Measurements from ENCODE around the gene FCRL6. TPM values are rescaled to one million over a fixed set of nuclear protein-coding genes. Genes with fewer than 3 reads are reported as not detected.

The FCRL6 gene
- total and polyA plus RNA-seq, 7 experiments from 2014 or later = 0.15 to 41.4 (median 0.43) TPM

DNA sequence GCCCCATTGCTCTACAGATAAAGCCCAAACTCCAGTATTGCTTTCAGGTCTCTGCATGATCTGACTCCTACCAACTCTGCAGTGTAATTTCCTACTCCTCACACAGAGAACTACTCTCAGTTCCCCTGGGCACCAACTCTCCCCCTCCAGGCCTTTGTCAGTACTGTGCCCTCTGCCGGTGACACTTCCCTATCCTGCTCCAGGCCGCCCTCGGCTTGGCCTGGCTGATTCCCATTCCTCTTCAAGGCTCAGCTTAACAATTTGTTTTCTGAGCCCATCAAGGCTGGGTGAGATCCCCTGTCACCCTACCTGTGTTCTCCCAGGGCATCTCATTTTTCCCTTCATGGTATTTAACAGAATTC, 27.1 kb downstream of the FCRL6 start:
- no peak for DNase-seq
- peaks cover 44 to 57% (median 48%) of the 10 kb centered on the region in 7 donors for H3K4me1 Mint-ChIP-seq
- peak overlapping the region in 3 of 9 donors; percentile 3 to 32 (median 9) for H3K27ac Mint-ChIP-seq

DNA sequence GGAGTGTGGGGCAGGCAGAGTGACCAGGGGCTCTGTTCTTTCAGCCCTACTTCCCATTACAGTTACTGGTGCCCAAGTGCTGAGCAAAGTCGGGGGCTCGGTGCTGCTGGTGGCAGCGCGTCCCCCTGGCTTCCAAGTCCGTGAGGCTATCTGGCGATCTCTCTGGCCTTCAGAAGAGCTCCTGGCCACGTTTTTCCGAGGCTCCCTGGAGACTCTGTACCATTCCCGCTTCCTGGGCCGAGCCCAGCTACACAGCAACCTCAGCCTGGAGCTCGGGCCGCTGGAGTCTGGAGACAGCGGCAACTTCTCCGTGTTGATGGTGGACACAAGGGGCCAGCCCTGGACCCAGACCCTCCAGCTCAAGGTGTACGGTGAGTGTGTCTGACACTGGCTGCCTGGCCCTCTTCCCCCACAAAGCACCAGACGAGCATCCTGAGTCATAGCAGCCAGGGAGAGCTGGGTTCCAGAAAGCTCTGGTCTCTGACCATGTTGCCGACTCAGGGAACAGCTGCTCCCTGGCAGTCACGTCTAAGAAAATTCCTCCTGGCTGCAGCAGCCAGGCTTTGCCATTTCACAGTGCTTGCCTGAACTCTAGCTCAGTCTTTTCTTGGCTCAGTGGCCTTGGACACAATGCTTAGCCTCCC, 27.8 kb downstream of the FCRL6 start:
- intact Hi-C loops (cut with micrococcal nuclease) = loop anchor here in 1 of 2 donors (5.0 kb wide), 1 partner anchor 48 kb away; the partner anchor contains the start of gene DUSP23
- Histone ChIP-seq H3K9me3 (ENCODE audit: control insufficient read depth in 2 of 3, low read length in 3 of 3) (peaks cover 0 to 7% (median 0%) of the 10 kb centered on the region in 3 experiments), H3K27ac (ENCODE audit: low read depth, low read length) (no peak overlapping the region), H3K4me3 (ENCODE audit: low read length) (no peak overlapping the region), H3K4me1 (ENCODE audit: control insufficient read depth in 2 of 2, insufficient read depth in 2 of 2, low read length in 2 of 2) (peaks cover 31 to 38% of the 10 kb centered on the region in 2 donors), H3K36me3 (ENCODE audit: control insufficient read depth in 2 of 3, insufficient read depth in 3 of 3, low read length in 3 of 3) (no peaks in the 10 kb centered on the region), H3K27me3 (ENCODE audit: control insufficient read depth in 2 of 2, insufficient read depth in 2 of 2, low read length in 2 of 2) (no peaks in the 10 kb centered on the region)
- Mint-ChIP-seq H3K4me3 (no peak overlapping the region), H3K27ac (no peak overlapping the region), H3K27me3 (peaks cover 0 to 35% (median 0%) of the 10 kb centered on the region in 5 donors), H3K4me1 (peaks cover 42 to 51% (median 45%) of the 10 kb centered on the region in 7 donors), H3K36me3 (peaks cover 0 to 27% (median 0%) of the 10 kb centered on the region in 5 donors), H3K9me3 (peaks cover 0 to 16% (median 4%) of the 10 kb centered on the region in 11 donors)
- DNase-seq = no peak
- ATAC-seq = no peak
- ChIA-PET CTCF (interaction anchor here (0.6 kb wide), 1 partner anchor 739 kb away, joined by 3 read pairs; no protein-coding TSS in a partner anchor), POLR2A (interaction anchor here (0.6 kb wide), 1 partner anchor 13 kb away, joined by 3 read pairs; no protein-coding TSS in a partner anchor)

More for the DNA sequence above, 27.1 kb downstream of the FCRL6 start:
- peaks cover 0 to 16% (median 4%) of the 10 kb centered on the region in 11 donors for H3K9me3 Mint-ChIP-seq
- ATAC-seq = peak; percentile 79
- intact Hi-C loops (cut with micrococcal nuclease) = loop anchor here in 1 of 2 donors (5.0 kb wide), 1 partner anchor 47 kb away; the partner anchor contains the start of gene DUSP23
- peak overlapping the region in 4 of 10 donors; percentile 9 to 78 (median 44) for H3K4me3 Mint-ChIP-seq
- H3K9me3 ChIP-seq (ENCODE audit: control insufficient read depth in 2 of 3, low read length in 3 of 3) = peaks cover 0 to 7% (median 0%) of the 10 kb centered on the region in 3 experiments
- H3K27me3 Mint-ChIP-seq = peaks cover 0 to 39% (median 0%) of the 10 kb centered on the region in 5 donors
- CTCF ChIA-PET = interaction anchor here (0.6 to 1.0 kb wide), 2 partner anchors 64 to 738 kb away, joined by 3 read pairs; no protein-coding TSS in a partner anchor
- POLR2A ChIA-PET = interaction anchor here (0.6 kb wide), 1 partner anchor 14 kb away, joined by 3 read pairs; no protein-coding TSS in a partner anchor
- no peaks in the 10 kb centered on the region for H3K27me3 ChIP-seq (ENCODE audit: control insufficient read depth in 2 of 2, insufficient read depth in 2 of 2, low read length in 2 of 2)
- H3K4me1 ChIP-seq (ENCODE audit: control insufficient read depth in 2 of 2, insufficient read depth in 2 of 2, low read length in 2 of 2) = peaks cover 31 to 45% of the 10 kb centered on the region in 2 donors
- H3K4me3 ChIP-seq (ENCODE audit: low read length) = no peak overlapping the region
- H3K36me3 Mint-ChIP-seq = peaks cover 0 to 30% (median 0%) of the 10 kb centered on the region in 5 donors
- H3K27ac ChIP-seq (ENCODE audit: low read depth, low read length) = no peak overlapping the region
- H3K36me3 ChIP-seq (ENCODE audit: control insufficient read depth in 2 of 3, insufficient read depth in 3 of 3, low read length in 3 of 3) = no peaks in the 10 kb centered on the region

DNA sequence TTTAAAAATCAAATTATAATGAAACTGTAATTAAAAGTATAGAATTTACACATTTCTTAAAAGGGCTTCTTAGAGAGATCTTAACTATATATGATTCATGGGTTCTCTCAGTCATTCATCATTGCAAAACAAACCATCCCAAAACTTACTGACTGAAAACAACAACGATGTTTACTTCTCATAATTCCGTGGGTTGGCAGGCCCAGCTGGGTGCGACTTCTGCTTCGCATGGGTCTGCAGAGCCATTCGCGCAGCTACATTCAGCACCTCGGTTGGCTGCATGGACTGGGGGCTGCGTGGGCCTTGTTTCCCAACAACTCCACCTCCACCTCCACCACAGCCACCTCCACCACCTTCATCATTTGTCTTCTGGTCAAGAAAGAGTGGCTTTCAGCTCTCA, 28.6 kb downstream of the FCRL6 start:
- peaks cover 0 to 38% (median 0%) of the 10 kb centered on the region in 5 donors for H3K27me3 Mint-ChIP-seq
- peaks cover 0 to 16% (median 4%) of the 10 kb centered on the region in 11 donors for H3K9me3 Mint-ChIP-seq
- Histone ChIP-seq H3K4me1 (ENCODE audit: control insufficient read depth in 2 of 2, insufficient read depth in 2 of 2, low read length in 2 of 2) (peaks cover 24 to 30% of the 10 kb centered on the region in 2 donors), H3K9me3 (ENCODE audit: control insufficient read depth in 2 of 3, low read length in 3 of 3) (peaks cover 0 to 7% (median 0%) of the 10 kb centered on the region in 3 experiments), H3K4me3 (ENCODE audit: low read length) (no peak overlapping the region), H3K27ac (ENCODE audit: low read depth, low read length) (no peak overlapping the region), H3K27me3 (ENCODE audit: control insufficient read depth in 2 of 2, insufficient read depth in 2 of 2, low read length in 2 of 2) (no peaks in the 10 kb centered on the region), H3K36me3 (ENCODE audit: control insufficient read depth in 2 of 3, insufficient read depth in 3 of 3, low read length in 3 of 3) (no peaks in the 10 kb centered on the region)
- H3K4me1 Mint-ChIP-seq = peaks cover 35 to 44% (median 38%) of the 10 kb centered on the region in 7 donors
- ATAC-seq = no peak
- peaks cover 0 to 27% (median 0%) of the 10 kb centered on the region in 5 donors for H3K36me3 Mint-ChIP-seq
- ChIA-PET CTCF (no interaction called here), POLR2A (no interaction called here)
- no peak overlapping the region for H3K27ac Mint-ChIP-seq
- intact Hi-C loops (cut with micrococcal nuclease) = no loop called here
- DNase-seq = no peak
- H3K4me3 Mint-ChIP-seq = no peak overlapping the region

GRCh38 chr1:159831412-159832141, 29.4 kb downstream of the FCRL6 start:
- Mint-ChIP-seq H3K27ac (no peak overlapping the region), H3K4me3 (no peak overlapping the region), H3K4me1 (peaks cover 26 to 35% (median 29%) of the 10 kb centered on the region in 7 donors), H3K9me3 (peaks cover 0 to 16% (median 4%) of the 10 kb centered on the region in 11 donors), H3K36me3 (peaks cover 0 to 22% (median 2%) of the 10 kb centered on the region in 5 donors), H3K27me3 (peaks cover 0 to 41% (median 0%) of the 10 kb centered on the region in 5 donors)
- POLR2A ChIA-PET = no interaction called here
- Histone ChIP-seq H3K27me3 (ENCODE audit: control insufficient read depth in 2 of 2, insufficient read depth in 2 of 2, low read length in 2 of 2) (no peaks in the 10 kb centered on the region), H3K9me3 (ENCODE audit: control insufficient read depth in 2 of 3, low read length in 3 of 3) (peaks cover 0 to 7% (median 0%) of the 10 kb centered on the region in 3 experiments), H3K4me1 (ENCODE audit: control insufficient read depth in 2 of 2, insufficient read depth in 2 of 2, low read length in 2 of 2) (peaks cover 16 to 23% of the 10 kb centered on the region in 2 donors), H3K4me3 (ENCODE audit: low read length) (no peak overlapping the region), H3K27ac (ENCODE audit: low read depth, low read length) (no peak overlapping the region), H3K36me3 (ENCODE audit: control insufficient read depth in 2 of 3, insufficient read depth in 3 of 3, low read length in 3 of 3) (no peaks in the 10 kb centered on the region)
- CTCF ChIA-PET = no interaction called here
- ATAC-seq = no peak
- no peak for DNase-seq
- intact Hi-C loops (cut with micrococcal nuclease) = no loop called here

DNA sequence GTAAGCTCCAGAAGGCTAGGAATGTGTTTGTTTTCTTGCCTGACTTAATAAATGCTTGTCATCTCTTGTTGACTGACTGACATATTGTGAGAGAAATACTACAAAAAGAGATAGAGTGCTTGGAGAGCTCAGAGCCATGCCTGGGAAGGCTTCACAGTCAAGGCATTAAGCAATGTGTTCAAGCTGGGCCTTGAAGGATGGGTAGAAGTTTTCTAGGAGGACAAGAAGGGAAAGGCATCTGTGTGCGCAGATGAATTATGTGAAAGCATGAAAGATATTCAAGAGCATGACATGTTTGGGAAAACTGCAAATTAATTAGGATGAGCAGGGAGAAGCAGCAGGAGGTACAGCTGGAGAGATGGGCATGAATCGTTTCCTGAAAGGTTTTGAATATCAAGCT, 30.1 kb downstream of the FCRL6 start:
- Histone ChIP-seq H3K27me3 (ENCODE audit: control insufficient read depth in 2 of 2, insufficient read depth in 2 of 2, low read length in 2 of 2) (no peaks in the 10 kb centered on the region), H3K27ac (ENCODE audit: low read depth, low read length) (no peak overlapping the region), H3K9me3 (ENCODE audit: control insufficient read depth in 2 of 3, low read length in 3 of 3) (peaks cover 0 to 7% (median 0%) of the 10 kb centered on the region in 3 experiments), H3K4me1 (ENCODE audit: control insufficient read depth in 2 of 2, insufficient read depth in 2 of 2, low read length in 2 of 2) (peaks cover 8 to 16% of the 10 kb centered on the region in 2 donors), H3K4me3 (ENCODE audit: low read length) (no peak overlapping the region), H3K36me3 (ENCODE audit: control insufficient read depth in 2 of 3, insufficient read depth in 3 of 3, low read length in 3 of 3) (no peaks in the 10 kb centered on the region)
- Mint-ChIP-seq H3K27me3 (peaks cover 0 to 42% (median 0%) of the 10 kb centered on the region in 5 donors), H3K9me3 (peaks cover 0 to 15% (median 4%) of the 10 kb centered on the region in 11 donors), H3K36me3 (peaks cover 2 to 15% (median 8%) of the 10 kb centered on the region in 5 donors), H3K4me1 (peaks cover 19 to 28% (median 22%) of the 10 kb centered on the region in 7 donors), H3K4me3 (no peak overlapping the region), H3K27ac (no peak overlapping the region)
- ChIA-PET CTCF (interaction anchor here (1.0 kb wide), 1 partner anchor 59 kb away, joined by 3 read pairs; no protein-coding TSS in a partner anchor), POLR2A (no interaction called here)
- DNase-seq (no peak), ATAC-seq (no peak)
- intact Hi-C loops (cut with micrococcal nuclease) = no loop called here

GRCh38 chr1:159835356-159835755, 33.2 kb downstream of the FCRL6 start:
- ATAC-seq (no peak), DNase-seq (no peak)
- H3K4me1 Mint-ChIP-seq = peaks cover 0 to 5% (median 0%) of the 10 kb centered on the region in 7 donors
- Histone ChIP-seq H3K27ac (ENCODE audit: low read depth, low read length) (no peak overlapping the region), H3K9me3 (ENCODE audit: control insufficient read depth in 2 of 3, low read length in 3 of 3) (no peaks in the 10 kb centered on the region), H3K4me3 (ENCODE audit: low read length) (no peak overlapping the region), H3K36me3 (ENCODE audit: control insufficient read depth in 2 of 3, insufficient read depth in 3 of 3, low read length in 3 of 3) (no peaks in the 10 kb centered on the region), H3K4me1 (ENCODE audit: control insufficient read depth in 2 of 2, insufficient read depth in 2 of 2, low read length in 2 of 2) (no peaks in the 10 kb centered on the region), H3K27me3 (ENCODE audit: control insufficient read depth in 2 of 2, insufficient read depth in 2 of 2, low read length in 2 of 2) (no peaks in the 10 kb centered on the region)
- H3K9me3 Mint-ChIP-seq = peaks cover 0 to under 1% (median 0%) of the 10 kb centered on the region in 11 donors
- ChIA-PET POLR2A (no interaction called here), CTCF (no interaction called here)
- intact Hi-C loops (cut with micrococcal nuclease) = no loop called here
- H3K4me3 Mint-ChIP-seq = no peak overlapping the region
- H3K27me3 Mint-ChIP-seq = peaks cover 0 to 34% (median 0%) of the 10 kb centered on the region in 5 donors
- H3K27ac Mint-ChIP-seq = no peak overlapping the region
- H3K36me3 Mint-ChIP-seq = peaks cover 0 to 18% (median 10%) of the 10 kb centered on the region in 5 donors

All from naive thymus-derived CD4-positive, alpha-beta T cell (primary cell).